K562 (cell line): ENCODE results near the gene CSTF1.

Experiments used
- BACH1 ChIP-seq: fragments of 200-800 bp; sonication (Bioruptor generic); IDR thresholded peaks from 2 replicates; pipeline ENCODE4 v1.6.1; 2016; ENCODE audit warnings: missing genetic modification characterization, missing compliant biosample characterization
- BCOR ChIP-seq: fragments of 450-650 bp; IDR thresholded peaks from 2 replicates; pipeline ENCODE4 v1.6.1; 2016
- CBX2 ChIP-seq: fragments of 200-600 bp; sonication (generic); IDR thresholded peaks from one replicate; pipeline ENCODE4 v1.6.1; 2012; ENCODE audit warnings: mild to moderate bottlenecking, low read length, inconsistent platforms; ENCODE audit not compliant: insufficient read depth, poor library complexity, severe bottlenecking
- KDM1A ChIP-seq, 2 experiments: fragments of 450-650 bp; IDR thresholded peaks; 2 replicates each; pipeline ENCODE4 v1.6.1; 2016; ENCODE audit warnings: mild to moderate bottlenecking in 2 of 2
- MAFF ChIP-seq: IDR thresholded peaks from 2 replicates; pipeline ENCODE4 v1.6.1; 2012; ENCODE audit warnings: low read length, improper control_type of control experiment
- NR2F6 ChIP-seq: fragments of 450-650 bp; formaldehyde crosslinking; IDR thresholded peaks from 2 replicates; pipeline ENCODE4 v1.4.0; 2020; ENCODE audit warnings: mild to moderate bottlenecking
- POLR2A ChIP-seq: fragments of 450-650 bp; conservative IDR thresholded peaks from 2 replicates; pipeline ENCODE4 v1.6.1; 2016
- RAD51 ChIP-seq: fragments of 450-650 bp; IDR thresholded peaks from 2 replicates; pipeline ENCODE4 v1.7.1; 2016; ENCODE audit warnings: low read depth, mild to moderate bottlenecking, borderline replicate concordance
- SRSF1 ChIP-seq: fragments of 200-400 bp; formaldehyde crosslinking; IDR thresholded peaks from 2 replicates; pipeline ENCODE4 v1.6.1; 2017; ENCODE audit warnings: mild to moderate bottlenecking, low read depth, low read length, moderate library complexity
- ZNF133 ChIP-seq: fragments of 250-450 bp; sonication (Bioruptor Pico); IDR thresholded peaks from 2 replicates; pipeline ENCODE4 v1.4.0; 2020; ENCODE audit warnings: mild to moderate bottlenecking
- ZNF384 ChIP-seq: IDR thresholded peaks from 2 replicates; pipeline ENCODE4 v1.6.1; 2012; ENCODE audit warnings: low read depth, low read length, improper control_type of control experiment
- TF ChIP-seq, protein P1 (sequence below), 3 experiments: IDR thresholded peaks in 2 of 3; conservative IDR thresholded peaks in 1 of 3; 2 replicates each; pipeline ENCODE4 v1.5.1; 2011 to 2012; ENCODE audit warnings: low read length in 3 of 3, mild to moderate bottlenecking in 3 of 3, control low read depth in 2 of 3, improper control_type of control experiment in 1 of 3, inconsistent platforms in 1 of 3, low read depth in 1 of 3, mixed read lengths in 1 of 3, moderate library complexity in 1 of 3; ENCODE audit not compliant: insufficient read depth in 2 of 3
- TF ChIP-seq, protein P2 (sequence below): conservative IDR thresholded peaks from 2 replicates; pipeline ENCODE4 v1.6.1; 2011; ENCODE audit warnings: low read depth, mild to moderate bottlenecking, low read length; ENCODE audit not compliant: control insufficient read depth
- TF ChIP-seq, protein P3 (sequence below): sonication (generic); formaldehyde crosslinking; IDR thresholded peaks from 2 replicates; pipeline ENCODE4 v1.4.0; 2020; ENCODE audit warnings: mild to moderate bottlenecking, missing genetic modification reagents

DNA sequence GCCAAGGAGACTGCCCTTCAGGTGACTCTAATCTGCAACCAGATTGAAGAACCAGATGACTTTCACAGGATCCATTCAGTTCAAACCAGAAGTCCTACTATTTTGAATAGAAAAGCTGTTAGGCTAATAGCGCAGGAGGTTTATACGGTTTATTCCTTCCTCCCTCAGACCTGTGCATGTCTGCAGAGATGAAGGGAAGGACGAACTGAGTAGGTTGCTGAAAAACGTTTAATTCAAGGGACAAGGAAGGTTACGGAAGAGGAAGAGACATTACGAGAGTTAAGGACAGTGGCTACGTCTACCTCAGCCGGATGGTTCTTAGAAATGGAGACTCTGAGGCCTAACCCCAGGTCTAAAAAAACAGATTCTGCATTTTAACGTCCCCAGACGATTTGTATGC, 1.4 kb upstream of the CSTF1 start:
- TF ChIP-seq ZNF384: no peak
- TF ChIP-seq MAFF: no peak
- TF ChIP-seq NR2F6 (CRISPR knock-in tag): no peak
- no peak for TF ChIP-seq CBX2
- no peak for TF ChIP-seq RAD51
- TF ChIP-seq, protein P1, sequence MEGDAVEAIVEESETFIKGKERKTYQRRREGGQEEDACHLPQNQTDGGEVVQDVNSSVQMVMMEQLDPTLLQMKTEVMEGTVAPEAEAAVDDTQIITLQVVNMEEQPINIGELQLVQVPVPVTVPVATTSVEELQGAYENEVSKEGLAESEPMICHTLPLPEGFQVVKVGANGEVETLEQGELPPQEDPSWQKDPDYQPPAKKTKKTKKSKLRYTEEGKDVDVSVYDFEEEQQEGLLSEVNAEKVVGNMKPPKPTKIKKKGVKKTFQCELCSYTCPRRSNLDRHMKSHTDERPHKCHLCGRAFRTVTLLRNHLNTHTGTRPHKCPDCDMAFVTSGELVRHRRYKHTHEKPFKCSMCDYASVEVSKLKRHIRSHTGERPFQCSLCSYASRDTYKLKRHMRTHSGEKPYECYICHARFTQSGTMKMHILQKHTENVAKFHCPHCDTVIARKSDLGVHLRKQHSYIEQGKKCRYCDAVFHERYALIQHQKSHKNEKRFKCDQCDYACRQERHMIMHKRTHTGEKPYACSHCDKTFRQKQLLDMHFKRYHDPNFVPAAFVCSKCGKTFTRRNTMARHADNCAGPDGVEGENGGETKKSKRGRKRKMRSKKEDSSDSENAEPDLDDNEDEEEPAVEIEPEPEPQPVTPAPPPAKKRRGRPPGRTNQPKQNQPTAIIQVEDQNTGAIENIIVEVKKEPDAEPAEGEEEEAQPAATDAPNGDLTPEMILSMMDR (IDR thresholded peaks at IDR 0.05 in 2 of 3, conservative IDR thresholded peaks at IDR 0.05 in 1 of 3; ENCODE audit: insufficient read depth in 2 of 3, low read depth in 1 of 3, low read length in 3 of 3): no peak
- no peak for TF ChIP-seq BCOR
- TF ChIP-seq ZNF133 (CRISPR knock-in tag): no peak
- TF ChIP-seq, protein P2, sequence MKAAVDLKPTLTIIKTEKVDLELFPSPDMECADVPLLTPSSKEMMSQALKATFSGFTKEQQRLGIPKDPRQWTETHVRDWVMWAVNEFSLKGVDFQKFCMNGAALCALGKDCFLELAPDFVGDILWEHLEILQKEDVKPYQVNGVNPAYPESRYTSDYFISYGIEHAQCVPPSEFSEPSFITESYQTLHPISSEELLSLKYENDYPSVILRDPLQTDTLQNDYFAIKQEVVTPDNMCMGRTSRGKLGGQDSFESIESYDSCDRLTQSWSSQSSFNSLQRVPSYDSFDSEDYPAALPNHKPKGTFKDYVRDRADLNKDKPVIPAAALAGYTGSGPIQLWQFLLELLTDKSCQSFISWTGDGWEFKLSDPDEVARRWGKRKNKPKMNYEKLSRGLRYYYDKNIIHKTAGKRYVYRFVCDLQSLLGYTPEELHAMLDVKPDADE: no peak
- TF ChIP-seq POLR2A: no peak
- no peak for TF ChIP-seq BACH1 (tag)
- TF ChIP-seq, protein P3, sequence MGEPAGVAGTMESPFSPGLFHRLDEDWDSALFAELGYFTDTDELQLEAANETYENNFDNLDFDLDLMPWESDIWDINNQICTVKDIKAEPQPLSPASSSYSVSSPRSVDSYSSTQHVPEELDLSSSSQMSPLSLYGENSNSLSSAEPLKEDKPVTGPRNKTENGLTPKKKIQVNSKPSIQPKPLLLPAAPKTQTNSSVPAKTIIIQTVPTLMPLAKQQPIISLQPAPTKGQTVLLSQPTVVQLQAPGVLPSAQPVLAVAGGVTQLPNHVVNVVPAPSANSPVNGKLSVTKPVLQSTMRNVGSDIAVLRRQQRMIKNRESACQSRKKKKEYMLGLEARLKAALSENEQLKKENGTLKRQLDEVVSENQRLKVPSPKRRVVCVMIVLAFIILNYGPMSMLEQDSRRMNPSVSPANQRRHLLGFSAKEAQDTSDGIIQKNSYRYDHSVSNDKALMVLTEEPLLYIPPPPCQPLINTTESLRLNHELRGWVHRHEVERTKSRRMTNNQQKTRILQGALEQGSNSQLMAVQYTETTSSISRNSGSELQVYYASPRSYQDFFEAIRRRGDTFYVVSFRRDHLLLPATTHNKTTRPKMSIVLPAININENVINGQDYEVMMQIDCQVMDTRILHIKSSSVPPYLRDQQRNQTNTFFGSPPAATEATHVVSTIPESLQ: no peak
- no peak for TF ChIP-seq KDM1A (IDR thresholded peaks at IDR 0.05)
- no peak for TF ChIP-seq SRSF1
